ENCODE measurements around the gene CROCC2.

DNA sequence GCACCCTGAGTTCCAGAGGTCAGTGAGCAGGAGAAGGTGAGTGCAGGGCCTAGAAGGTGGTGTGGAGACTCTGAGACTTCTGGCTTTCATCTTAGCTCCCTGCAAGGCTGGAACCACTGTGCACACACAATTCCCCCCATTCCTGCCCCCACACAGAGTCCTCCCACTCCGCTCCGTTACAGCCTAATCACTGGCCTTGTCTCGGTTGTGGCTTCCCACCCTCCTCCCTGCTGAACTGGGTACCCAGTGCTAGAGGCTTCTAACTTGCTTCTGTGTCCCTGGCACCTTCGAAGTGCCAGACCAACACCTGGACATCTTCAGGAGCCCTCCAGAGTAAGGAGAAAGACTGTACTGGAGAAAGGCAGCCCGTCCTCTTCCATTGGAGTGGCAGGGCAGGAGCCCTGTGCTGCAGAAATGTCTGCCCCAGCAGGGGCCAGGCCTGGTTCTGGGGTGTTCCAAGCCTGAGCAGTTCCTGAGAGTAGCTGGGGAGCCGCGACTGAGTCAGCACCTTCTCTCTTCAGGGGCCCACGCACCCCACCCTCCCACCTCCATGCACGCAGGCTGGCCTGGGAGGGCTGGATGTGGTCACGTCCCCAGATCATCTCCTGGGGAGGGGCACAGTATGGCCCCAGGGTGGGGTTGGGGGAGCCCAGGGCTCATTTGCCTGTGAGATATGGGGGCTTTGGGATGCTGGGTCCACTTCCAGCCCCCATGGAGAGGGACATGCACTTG lies 23.4 kb downstream of the CROCC2 start:
- TF ChIP-seq, protein P1, sequence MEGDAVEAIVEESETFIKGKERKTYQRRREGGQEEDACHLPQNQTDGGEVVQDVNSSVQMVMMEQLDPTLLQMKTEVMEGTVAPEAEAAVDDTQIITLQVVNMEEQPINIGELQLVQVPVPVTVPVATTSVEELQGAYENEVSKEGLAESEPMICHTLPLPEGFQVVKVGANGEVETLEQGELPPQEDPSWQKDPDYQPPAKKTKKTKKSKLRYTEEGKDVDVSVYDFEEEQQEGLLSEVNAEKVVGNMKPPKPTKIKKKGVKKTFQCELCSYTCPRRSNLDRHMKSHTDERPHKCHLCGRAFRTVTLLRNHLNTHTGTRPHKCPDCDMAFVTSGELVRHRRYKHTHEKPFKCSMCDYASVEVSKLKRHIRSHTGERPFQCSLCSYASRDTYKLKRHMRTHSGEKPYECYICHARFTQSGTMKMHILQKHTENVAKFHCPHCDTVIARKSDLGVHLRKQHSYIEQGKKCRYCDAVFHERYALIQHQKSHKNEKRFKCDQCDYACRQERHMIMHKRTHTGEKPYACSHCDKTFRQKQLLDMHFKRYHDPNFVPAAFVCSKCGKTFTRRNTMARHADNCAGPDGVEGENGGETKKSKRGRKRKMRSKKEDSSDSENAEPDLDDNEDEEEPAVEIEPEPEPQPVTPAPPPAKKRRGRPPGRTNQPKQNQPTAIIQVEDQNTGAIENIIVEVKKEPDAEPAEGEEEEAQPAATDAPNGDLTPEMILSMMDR (IDR thresholded peaks at IDR 0.05): no peak
- TF ChIP-seq POLR2A (IDR thresholded peaks at IDR 0.05) (no peak), EP300 (IDR thresholded peaks at IDR 0.05) (no peak), POLR2AphosphoS5 (IDR thresholded peaks at IDR 0.05) (no peak)
